Smooth muscle cell (in vitro differentiated cells): ENCODE measurements around the gene PPIP5K2. TPM values are rescaled to one million over a fixed set of nuclear protein-coding genes. Genes with fewer than 3 reads are reported as not detected.
"Not testable (repeated sequence)": the region's sequence is repeated elsewhere in the genome, so short reads cannot be mapped to it uniquely, and the experiment has no call there.

Experiments
- DNase-seq: peaks from one replicate; lab custom pipeline; 2025; ENCODE audit not compliant: unreplicated experiment; lab: John Stamatoyannopoulos, UW
- H2AFZ ChIP-seq: fragments of 200-600 bp; sonication (generic); 2 replicates; pipeline ENCODE4 v1.6.0; 2016; ENCODE audit warnings: antibody characterized with exemption, low read depth, mild to moderate bottlenecking
- H3F3A ChIP-seq: fragments of 200-600 bp; sonication (generic); 2 replicates; pipeline ENCODE4 v1.6.0; 2017; ENCODE audit warnings: antibody characterized with exemption, low read depth
- H3K27ac ChIP-seq: fragments of 200-600 bp; sonication (generic); 2 replicates; pipeline ENCODE4 v1.5.1; 2016; ENCODE audit warnings: low read depth, mild to moderate bottlenecking
- H3K27me3 ChIP-seq: fragments of 200-600 bp; sonication (generic); 2 replicates; pipeline ENCODE4 v1.6.1; 2016; ENCODE audit warnings: low read depth, mild to moderate bottlenecking
- H3K36me3 ChIP-seq: fragments of 200-600 bp; sonication (generic); 2 replicates; pipeline ENCODE4 v1.5.1; 2016; ENCODE audit warnings: low read depth
- H3K4me1 ChIP-seq: fragments of 200-600 bp; sonication (generic); 2 replicates; pipeline ENCODE4 v1.5.1; 2016; ENCODE audit warnings: low read depth
- H3K4me2 ChIP-seq: fragments of 200-600 bp; sonication (generic); 2 replicates; pipeline ENCODE4 v1.6.0; 2016; ENCODE audit warnings: mild to moderate bottlenecking
- H3K4me3 ChIP-seq: fragments of 200-600 bp; sonication (generic); 2 replicates; pipeline ENCODE4 v1.5.1; 2016; ENCODE audit warnings: mild to moderate bottlenecking
- H3K79me2 ChIP-seq: fragments of 200-600 bp; sonication (generic); 2 replicates; pipeline ENCODE4 v1.6.0; 2016; ENCODE audit warnings: low read depth, mild to moderate bottlenecking
- H3K9ac ChIP-seq: fragments of 200-600 bp; sonication (generic); 2 replicates; pipeline ENCODE4 v1.6.0; 2016; ENCODE audit warnings: low read depth
- H3K9me3 ChIP-seq: fragments of 200-600 bp; sonication (generic); replicated peaks from 2 replicates; pipeline ENCODE4 v1.5.1; 2016; ENCODE audit warnings: low read depth
- H4K20me1 ChIP-seq: fragments of 200-600 bp; sonication (generic); 2 replicates; pipeline ENCODE4 v1.6.0; 2016; ENCODE audit warnings: low read depth
- CTCF ChIP-seq: fragments of 200-600 bp; sonication (generic); IDR thresholded peaks from 2 replicates; pipeline ENCODE4 v1.5.1; 2017; ENCODE audit warnings: borderline replicate concordance, mild to moderate bottlenecking, antibody characterized with exemption; ENCODE audit not compliant: insufficient read depth, poor library complexity, severe bottlenecking
- WGBS: methylation state at CpG from one replicate; pipeline ENCODE4 v1.1.7; 2016; ENCODE audit warnings: low lambda C conversion rate; 5-methylcytosine and 5-hydroxymethylcytosine counted together
- polyA plus RNA-seq: library from polyadenylated mRNA; unstranded; fragments of >200 nt; fragmentation: Nextera tagmentation; extraction: Ambion mirVana; gene quantifications from 2 replicates; pipeline ENCODE4 v1.2.1, GENCODE V29; 2016
- total RNA-seq: library from RNA; depleted of rRNA; stranded (reverse); fragments of >200 nt; gene quantifications from 2 replicates; pipeline ENCODE4 v1.2.3, GENCODE V29; 2014

PPIP5K2 gene
- total and polyA plus RNA-seq, 2 experiments from 2014 or later, result 22.6 to 90.3 TPM

- Histone ChIP-seq H3K9me3 (no peaks in the 10 kb centered on the region), H3K9ac (no peak overlapping the region), H3K36me3 (no peaks in the 10 kb centered on the region), H3K27me3 (no peaks in the 10 kb centered on the region), H4K20me1 (no peaks in the 10 kb centered on the region), H3K4me3 (no peak overlapping the region), H3K4me1 (peaks cover 11% of the 10 kb centered on the region), H3K27ac (no peak overlapping the region), H2AFZ (no peak overlapping the region), H3K79me2 (no peaks in the 10 kb centered on the region), H3F3A (no peaks in the 10 kb centered on the region), H3K4me2 (no peak overlapping the region)
- no peak for DNase-seq
- TF ChIP-seq CTCF, result no peak
- 78% methylated on average over 2 of the region's 2 CpGs for WGBS
These were observed 96.6 kb downstream of the PPIP5K2 start for GRCh38 chr5:103216697-103217096.

DNA sequence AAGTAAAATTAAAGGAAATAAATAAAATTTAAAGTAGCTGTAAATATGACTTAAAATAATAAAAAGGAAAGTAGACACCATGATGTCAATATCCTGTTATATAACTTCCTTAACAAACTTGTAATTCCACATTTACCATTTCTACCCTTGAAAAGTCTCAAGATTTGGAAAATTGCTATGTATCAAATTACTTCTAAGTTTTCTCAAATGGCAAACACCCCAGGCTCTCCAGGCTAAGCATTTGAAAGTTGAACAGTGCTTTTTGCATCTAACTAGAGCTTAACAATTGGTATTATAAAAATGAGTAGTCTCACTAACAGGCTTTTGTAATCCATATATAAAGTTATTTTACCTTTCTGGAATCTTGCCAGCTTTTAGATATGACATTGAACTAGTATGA, 97.0 kb downstream of the PPIP5K2 start:
- no peaks in the 10 kb centered on the region for H3F3A ChIP-seq
- TF ChIP-seq CTCF, result no peak
- no peaks in the 10 kb centered on the region for H3K36me3 ChIP-seq
- no peak for DNase-seq
- no peaks in the 10 kb centered on the region for H3K27me3 ChIP-seq
- H3K4me2 ChIP-seq, result no peak overlapping the region
- no peaks in the 10 kb centered on the region for H3K79me2 ChIP-seq
- no peak overlapping the region for H3K4me3 ChIP-seq
- H3K9me3 ChIP-seq, result no peaks in the 10 kb centered on the region
- peak overlapping the region; percentile 62 for H3K27ac ChIP-seq
- H2AFZ ChIP-seq, result no peak overlapping the region
- H3K4me1 ChIP-seq, result peaks cover 11% of the 10 kb centered on the region
- H3K9ac ChIP-seq, result no peak overlapping the region
- H4K20me1 ChIP-seq, result no peaks in the 10 kb centered on the region

DNA sequence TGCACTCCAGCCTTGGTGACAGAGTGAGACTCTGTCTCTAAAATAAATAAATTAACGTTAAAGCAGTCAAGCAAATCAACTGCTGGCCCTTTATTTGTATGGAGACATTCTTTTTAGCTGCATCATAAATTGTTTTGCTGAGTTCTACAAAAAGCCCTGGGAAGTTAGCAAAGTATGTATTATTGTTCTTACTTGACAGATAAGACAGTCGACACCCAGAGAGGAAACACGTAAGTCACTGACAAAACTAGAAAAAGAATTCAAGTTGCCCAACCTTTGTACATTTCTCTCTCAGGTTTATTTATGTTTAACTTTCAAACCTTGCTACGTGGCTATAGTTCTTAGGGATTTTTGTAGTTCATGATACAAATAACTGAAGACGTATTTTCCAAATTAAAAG, 98.1 kb downstream of the PPIP5K2 start:
- WGBS, result 50% methylated on average over 5 of the region's 5 CpGs
- TF ChIP-seq CTCF, result no peak
- Histone ChIP-seq H4K20me1 (no peaks in the 10 kb centered on the region), H3K27me3 (no peaks in the 10 kb centered on the region), H3F3A (no peaks in the 10 kb centered on the region), H3K79me2 (no peaks in the 10 kb centered on the region), H3K9ac (no peak overlapping the region), H3K4me3 (no peak overlapping the region), H3K4me1 (peaks cover 11% of the 10 kb centered on the region), H3K4me2 (peak overlapping the region; percentile 10), H2AFZ (no peak overlapping the region), H3K36me3 (no peaks in the 10 kb centered on the region), H3K27ac (peak overlapping the region; percentile 62), H3K9me3 (no peaks in the 10 kb centered on the region)
- no peak for DNase-seq

DNA sequence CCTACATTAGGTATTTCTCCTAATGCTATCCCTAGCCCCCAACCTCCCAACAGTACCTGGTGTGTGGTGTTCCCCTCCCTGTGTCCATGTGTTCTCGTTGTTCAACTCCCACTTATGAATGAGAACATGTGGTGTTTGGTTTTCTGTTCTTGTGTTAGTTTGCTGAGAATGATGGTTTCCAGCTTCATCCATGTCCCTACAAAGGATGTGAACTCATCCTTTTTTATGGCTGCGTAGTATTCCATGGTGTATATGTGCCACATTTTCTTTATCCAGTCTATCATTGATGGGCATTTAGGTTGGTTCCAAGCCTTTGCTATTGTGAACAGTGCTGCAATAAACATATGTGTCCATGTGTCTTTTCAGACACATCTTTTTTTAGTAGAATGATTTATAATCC, 99.0 kb downstream of the PPIP5K2 start:
- not testable (repeated sequence) for H3K27ac ChIP-seq, H3K27me3 ChIP-seq, H3F3A ChIP-seq, H2AFZ ChIP-seq, H4K20me1 ChIP-seq, H3K36me3 ChIP-seq, H3K4me3 ChIP-seq, H3K4me2 ChIP-seq, H3K9me3 ChIP-seq, H3K79me2 ChIP-seq, H3K9ac ChIP-seq, H3K4me1 ChIP-seq, DNase-seq
- 100% methylated on average over 2 of the region's 2 CpGs for WGBS
